HepG2 (cell line): Measurements from ENCODE around the gene CCL24. TPM values are rescaled to one million over a fixed set of nuclear protein-coding genes. Genes with fewer than 3 reads are reported as not detected.

Source experiments
- ATAC-seq: fragments of 200-7000 bp; cut with Tn5 transposase; 3 replicates; pipeline ENCODE4 v1.9.1; 2020; ENCODE audit warnings: mild to moderate bottlenecking, moderate library complexity
- BruUV-seq: library from RNA; stranded (reverse); fragments of 400-500 nt; replicated peaks from 2 replicates; lab custom pipeline; 2021; lab: Mats Ljungman, UMichigan
- CTCF ChIA-PET: fragments of 300-600 bp; formaldehyde crosslinking; extraction: SDS; loops from one replicate; lab custom pipeline; 2021; ENCODE audit warnings: low total read pairs, inconsistent platforms, low intra/inter-chr PET ratio; lab: Yijun Ruan, JAX
- POLR2A ChIA-PET: fragments of 350-600 bp; sonication (Branson Sonifier 250); formaldehyde crosslinking; loops from one replicate; lab custom pipeline; 2020; ENCODE audit warnings: antibody characterized with exemption, inconsistent platforms; lab: Yijun Ruan, JAX
- DNase-seq: peaks from one replicate; pipeline ENCODE4 v3.0.0-alpha.2; 2015; ENCODE audit warnings: low spot score
- FAIRE-seq: peaks from 3 replicates; lab custom pipeline; 2011; peaks lifted over from hg19 to GRCh38; lab: Jason Lieb, UNC
- H2AFZ ChIP-seq: one replicate; pipeline ENCODE4 v1.6.1; 2011; ENCODE audit warnings: low read length, inconsistent platforms
- H3K27ac ChIP-seq: fragments of 300-600 bp; 3 replicates; pipeline ENCODE4 v1.8.0; 2011; ENCODE audit warnings: mixed run types, mild to moderate bottlenecking, mixed read lengths, low read length, inconsistent platforms; ENCODE audit not compliant: insufficient read depth; ENCODE audit errors: extremely low read length
- H3K27me3 ChIP-seq, 2 experiments: fragments of 200-600 bp in 1 of 2; 2 replicates in 1 of 2; 3 replicates in 1 of 2; pipeline versions ENCODE4 v1.6.0 to v1.8.0; 2011; ENCODE audit warnings: low read length in 2 of 2, mild to moderate bottlenecking in 2 of 2, moderate library complexity in 2 of 2, inconsistent platforms in 1 of 2; ENCODE audit not compliant: insufficient read depth in 2 of 2, control insufficient read depth in 1 of 2
- H3K36me3 ChIP-seq, 2 experiments: fragments of 200-600 bp in 1 of 2; replicated peaks in 1 of 2; 2 replicates in 1 of 2; 3 replicates in 1 of 2; pipeline versions ENCODE4 v1.5.1 to v1.8.0; 2011; ENCODE audit warnings: low read length in 2 of 2, inconsistent platforms in 1 of 2; ENCODE audit not compliant: insufficient read depth in 2 of 2, control insufficient read depth in 1 of 2
- H3K4me1 ChIP-seq: 2 replicates; pipeline ENCODE4 v1.5.1; 2012; ENCODE audit warnings: low read length, inconsistent platforms; ENCODE audit not compliant: insufficient read depth
- H3K4me2 ChIP-seq: 2 replicates; pipeline ENCODE4 v1.6.0; 2011; ENCODE audit warnings: low read depth, low read length, inconsistent platforms
- H3K4me3 ChIP-seq, 3 experiments: fragments of 200-600 bp in 1 of 3; sonication (generic), shearing (Covaris generic) in 1 of 3; replicated peaks in 1 of 3; 2 replicates each; pipeline ENCODE4 v1.5.1; 2011 to 2016; ENCODE audit warnings: low read length in 3 of 3, inconsistent platforms in 2 of 3, low read depth in 2 of 3, mild to moderate bottlenecking in 2 of 3, control low read depth in 1 of 3, mixed read lengths in 1 of 3; ENCODE audit not compliant: insufficient read depth in 1 of 3
- H3K79me2 ChIP-seq: one replicate; pipeline ENCODE4 v1.6.1; 2011; ENCODE audit warnings: low read length, inconsistent platforms; ENCODE audit not compliant: insufficient read depth
- H3K9ac ChIP-seq: 2 replicates; pipeline ENCODE4 v1.6.0; 2011; ENCODE audit warnings: mild to moderate bottlenecking, low read depth, low read length, inconsistent platforms; ENCODE audit not compliant: insufficient read depth
- H3K9me3 ChIP-seq: 2 replicates; pipeline ENCODE4 v1.5.1; 2012; ENCODE audit warnings: mild to moderate bottlenecking, low read length
- H4K20me1 ChIP-seq: 2 replicates; pipeline ENCODE4 v1.6.0; 2011; ENCODE audit warnings: inconsistent platforms, mild to moderate bottlenecking, low read length, moderate library complexity; ENCODE audit not compliant: insufficient read depth
- ARNTL ChIP-seq: sonication (generic); formaldehyde crosslinking; IDR thresholded peaks from 2 replicates; pipeline ENCODE4 v1.4.0; 2020; ENCODE audit warnings: mild to moderate bottlenecking, missing genetic modification reagents
- ATM ChIP-seq: fragments of 450-650 bp; IDR thresholded peaks from 2 replicates; pipeline ENCODE4 v1.7.1; 2017; ENCODE audit warnings: mild to moderate bottlenecking, borderline replicate concordance
- LCORL ChIP-seq, 2 experiments: fragments of 450-650 bp in 1 of 2; sonication (generic) in 1 of 2; formaldehyde crosslinking in 1 of 2; IDR thresholded peaks; 2 replicates each; pipeline versions ENCODE4 v1.5.0 to v1.6.1; 2017 to 2020; ENCODE audit warnings: antibody characterized with exemption in 1 of 2, missing genetic modification reagents in 1 of 2
- NAIF1 ChIP-seq: sonication (generic); formaldehyde crosslinking; IDR thresholded peaks from 2 replicates; pipeline ENCODE4 v1.5.0; 2020; ENCODE audit warnings: mild to moderate bottlenecking, missing genetic modification reagents, borderline replicate concordance
- PRDM4 ChIP-seq: sonication (generic); formaldehyde crosslinking; IDR thresholded peaks from 2 replicates; pipeline ENCODE4 v1.9.0; 2021; ENCODE audit warnings: missing genetic modification reagents, borderline replicate concordance
- SMAD9 ChIP-seq: sonication (generic); formaldehyde crosslinking; IDR thresholded peaks from 2 replicates; pipeline ENCODE4 v1.5.1; 2020; ENCODE audit warnings: mild to moderate bottlenecking, missing genetic modification reagents
- WGBS: methylation state at CpG from one replicate; pipeline ENCODE4 v1.1.6; 2017; ENCODE audit warnings: low lambda C conversion rate; 5-methylcytosine and 5-hydroxymethylcytosine counted together
- in situ Hi-C: cut with HindIII; loops from 2 replicates; pipeline ENCODE4 v1.10.0; 2017; ENCODE audit warnings: low pct_unique_long_range_greater_than_20kb; ENCODE audit not compliant: extremely low pct_ligation_motif_present
- intact Hi-C: fragments of 100-400 bp; cut with micrococcal nuclease; formaldehyde crosslinking; loops from one replicate; pipeline ENCODE4 v1.10.0; 2022; ENCODE audit not compliant: unreplicated experiment
- polyA plus RNA-seq, 8 experiments: library from polyadenylated mRNA; depleted of rRNA in 3 of 8; stranded (reverse) in 7 of 8; unstranded in 1 of 8; fragments of >200 nt; fragmentation: Illumina TruSeq in 4 of 8; extraction: Trizol in 4 of 8; gene quantifications; 2 replicates each; pipeline versions ENCODE4 v1.2.1 to v1.2.3, GENCODE V29; 2011 to 2016; ENCODE audit warnings: low read depth in 4 of 8, missing spikeins in 1 of 8, mixed read lengths in 1 of 8; ENCODE audit not compliant: insufficient read depth in 1 of 8
- total RNA-seq, 5 experiments: library from RNA; depleted of rRNA; stranded (reverse); fragments of >200 nt; fragmentation: Illumina TruSeq; extraction: Trizol; gene quantifications; 2 replicates each; pipeline ENCODE4 v1.2.3, GENCODE V29; 2016; ENCODE audit warnings: low read depth in 1 of 5

Gene CCL24
- total and polyA plus RNA-seq, 2 of the 13 experiments (the other 11 are each of a cell fraction or from before 2014, with no cell fraction given): not detected

- TF ChIP-seq NAIF1: no peak
Measured at GRCh38 chr7:75817116-75817515, 3.5 kb upstream of the CCL24 start (continued).

- no peak overlapping the region for H3K4me3 ChIP-seq
- ATAC-seq: no peak
- peaks cover 0 to 12% of the 10 kb centered on the region in 2 experiments; a peak in 2 of 5 replicates for H3K27me3 ChIP-seq
- no peaks in the 10 kb centered on the region for H3K9me3 ChIP-seq
- POLR2A ChIA-PET: no interaction called here
- 29% methylated on average over 8 of the region's 10 CpGs for WGBS
- H3K4me1 ChIP-seq: no peaks in the 10 kb centered on the region
- no peak for FAIRE-seq
- no peak overlapping the region for H3K9ac ChIP-seq
- no peaks in the 10 kb centered on the region for H4K20me1 ChIP-seq
- H2AFZ ChIP-seq: no peak overlapping the region
- CTCF ChIA-PET: no interaction called here
- in situ Hi-C loops: no loop called here
- intact Hi-C loops: no loop called here
- H3K79me2 ChIP-seq: no peaks in the 10 kb centered on the region
- no peak overlapping the region for H3K27ac ChIP-seq
- H3K36me3 ChIP-seq: no peaks in the 10 kb centered on the region
- TF ChIP-seq PRDM4 (CRISPR knock-in tag) (no peak), SMAD9 (CRISPR knock-in tag) (no peak), ARNTL (CRISPR knock-in tag) (no peak), ATM (no peak), LCORL (IDR thresholded peaks at IDR 0.05) (no peak), LCORL (CRISPR knock-in tag; IDR thresholded peaks at IDR 0.05) (no peak)
- no TSS peak for BruUV-seq
- no peak overlapping the region for H3K4me2 ChIP-seq
- no peak for DNase-seq
Measured at GRCh38 chr7:75815418-75816064, 1.9 kb upstream of the CCL24 start.
